Neuronal stem cell (in vitro differentiated cells): ENCODE results near the gene CCDC126.
"Not testable (repeated sequence)": the region's sequence is repeated elsewhere in the genome, so short reads cannot be mapped to it uniquely, and the experiment has no call there.

ENCODE experiments used
- DNase-seq: peaks from one replicate; pipeline ENCODE4 v3.0.0-alpha.2; 2013; ENCODE audit warnings: low spot score
- H2AFZ ChIP-seq: one replicate; pipeline ENCODE4 v1.6.1; 2013; ENCODE audit warnings: mild to moderate bottlenecking, low read length, inconsistent platforms
- H2AK5ac ChIP-seq: 2 replicates; pipeline ENCODE4 v1.6.1; 2013; ENCODE audit warnings: low read depth, mild to moderate bottlenecking, inconsistent platforms, low read length, moderate library complexity, mixed read lengths
- H2BK120ac ChIP-seq: 2 replicates; pipeline ENCODE4 v1.6.1; 2013; ENCODE audit warnings: low read depth, mild to moderate bottlenecking, inconsistent platforms, low read length, moderate library complexity, mixed read lengths
- H2BK12ac ChIP-seq: one replicate; pipeline ENCODE4 v1.6.1; 2013; ENCODE audit warnings: low read length, inconsistent platforms
- H2BK15ac ChIP-seq: 2 replicates; pipeline ENCODE4 v1.6.1; 2013; ENCODE audit warnings: mild to moderate bottlenecking, low read length, inconsistent platforms, mixed read lengths
- H2BK5ac ChIP-seq: one replicate; pipeline ENCODE4 v1.6.1; 2013; ENCODE audit warnings: inconsistent platforms, mild to moderate bottlenecking, low read length, moderate library complexity
- H3K14ac ChIP-seq: one replicate; pipeline ENCODE4 v1.6.1; 2013; ENCODE audit warnings: low read length, inconsistent platforms
- H3K18ac ChIP-seq: 2 replicates; pipeline ENCODE4 v1.6.1; 2013; ENCODE audit warnings: low read length, inconsistent platforms
- H3K23ac ChIP-seq: 2 replicates; pipeline ENCODE4 v1.6.1; 2013; ENCODE audit warnings: low read depth, mild to moderate bottlenecking, mixed read lengths, low read length, inconsistent platforms; ENCODE audit not compliant: poor library complexity
- H3K27ac ChIP-seq: replicated peaks from 3 replicates; pipeline ENCODE4 v1.5.1; 2013; ENCODE audit warnings: low read length, inconsistent platforms
- H3K27me3 ChIP-seq, 3 experiments: 2 replicates each; pipeline ENCODE4 v1.6.1; 2013; ENCODE audit warnings: low read length in 3 of 3, mild to moderate bottlenecking in 2 of 3, inconsistent platforms in 1 of 3, low read depth in 1 of 3, mixed read lengths in 1 of 3, moderate library complexity in 1 of 3; ENCODE audit not compliant: control insufficient read depth in 3 of 3, insufficient read depth in 3 of 3
- H3K36me3 ChIP-seq, 2 donors: replicated peaks in 1 of 2; 2 replicates each; pipeline ENCODE4 v1.6.1; 2013; ENCODE audit warnings: low read length in 2 of 2; ENCODE audit not compliant: control insufficient read depth in 2 of 2, insufficient read depth in 2 of 2
- H3K4ac ChIP-seq: 2 replicates; pipeline ENCODE4 v1.6.1; 2013; ENCODE audit warnings: inconsistent platforms, mild to moderate bottlenecking, low read length, moderate library complexity
- H3K4me1 ChIP-seq, 2 donors: 1 replicate in 1 of 2; 2 replicates in 1 of 2; pipeline ENCODE4 v1.6.1; 2013; ENCODE audit warnings: low read length in 2 of 2, low read depth in 1 of 2; ENCODE audit not compliant: control insufficient read depth in 2 of 2, insufficient read depth in 1 of 2
- H3K4me2 ChIP-seq: one replicate; pipeline ENCODE4 v1.6.1; 2013; ENCODE audit warnings: mild to moderate bottlenecking, low read length, inconsistent platforms; ENCODE audit not compliant: insufficient read depth, poor library complexity, severe bottlenecking
- H3K4me3 ChIP-seq, 2 donors: 2 replicates each; pipeline ENCODE4 v1.5.1; 2013; ENCODE audit warnings: low read length in 2 of 2, mild to moderate bottlenecking in 2 of 2, inconsistent platforms in 1 of 2, moderate library complexity in 1 of 2
- H3K79me1 ChIP-seq: one replicate; pipeline ENCODE4 v1.6.1; 2013; ENCODE audit warnings: low read depth, mild to moderate bottlenecking, inconsistent platforms, low read length, moderate library complexity
- H3K9ac ChIP-seq: one replicate; pipeline ENCODE4 v1.6.1; 2013; ENCODE audit warnings: mild to moderate bottlenecking, low read depth, low read length, inconsistent platforms; ENCODE audit not compliant: poor library complexity
- H3K9me3 ChIP-seq, 2 donors: replicated peaks in 1 of 2; 2 replicates each; pipeline versions ENCODE3 to v1.6.1; 2013; ENCODE audit warnings: low read length in 2 of 2, mild to moderate bottlenecking in 2 of 2, inconsistent platforms in 1 of 2, low read depth in 1 of 2, mixed read lengths in 1 of 2, moderate library complexity in 1 of 2; ENCODE audit not compliant: control insufficient read depth in 2 of 2, insufficient read depth in 1 of 2
- H4K8ac ChIP-seq: one replicate; pipeline ENCODE4 v1.6.1; 2013; ENCODE audit warnings: low read depth, mild to moderate bottlenecking, inconsistent platforms, low read length, moderate library complexity
- H4K91ac ChIP-seq: one replicate; pipeline ENCODE4 v1.6.1; 2013; ENCODE audit warnings: low read length, low read depth, mild to moderate bottlenecking, inconsistent platforms; ENCODE audit not compliant: poor library complexity
- WGBS, 2 donors: extraction: QIAGEN DNeasy Blood & Tissue Kit; methylation state at CpG; one replicate each; pipeline ENCODE4 v1.1.7; 2013; ENCODE audit warnings: missing lambda C conversion rate in 2 of 2, mixed read lengths in 1 of 2; ENCODE audit not compliant: insufficient read length in 2 of 2, insufficient replicate concordance in 1 of 2; ENCODE audit errors: extremely low coverage in 2 of 2; 5-methylcytosine and 5-hydroxymethylcytosine counted together

CCDC126 gene

GRCh38 chr7:23684041-23684440 is 86.9 kb downstream of the CCDC126 start:
- H3K27ac ChIP-seq, H3K9me3 ChIP-seq, H2BK5ac ChIP-seq, H3K4me3 ChIP-seq, H3K4ac ChIP-seq, H4K91ac ChIP-seq, H2BK12ac ChIP-seq, H3K4me1 ChIP-seq, H2BK15ac ChIP-seq, H2BK120ac ChIP-seq, H3K14ac ChIP-seq, H3K9ac ChIP-seq, H3K79me1 ChIP-seq, H4K8ac ChIP-seq, H3K27me3 ChIP-seq, DNase-seq, H3K4me2 ChIP-seq, H3K18ac ChIP-seq, H2AK5ac ChIP-seq, H3K23ac ChIP-seq: not testable (repeated sequence)
- Histone ChIP-seq H2AFZ (peak overlapping the region; percentile 53), H3K36me3 (peaks cover 1 to 38% of the 10 kb centered on the region in 2 donors)
- WGBS, 2 donors = no CpG with 5 or more reads among the region's 6 CpGs

- Histone ChIP-seq H3K23ac (no peak overlapping the region), H3K4me3 (no peak overlapping the region), H3K27me3 (no peaks in the 10 kb centered on the region), H2BK12ac (no peak overlapping the region), H3K9ac (no peak overlapping the region), H4K91ac (no peak overlapping the region), H3K79me1 (no peaks in the 10 kb centered on the region), H2BK5ac (no peak overlapping the region), H3K9me3 (no peaks in the 10 kb centered on the region), H3K27ac (no peak overlapping the region), H3K4ac (no peak overlapping the region), H3K4me1 (no peaks in the 10 kb centered on the region), H3K14ac (no peak overlapping the region), H2BK120ac (no peak overlapping the region), H3K4me2 (no peak overlapping the region), H2BK15ac (no peak overlapping the region), H3K18ac (no peak overlapping the region), H3K36me3 (peaks cover 3 to 53% of the 10 kb centered on the region in 2 donors), H4K8ac (no peak overlapping the region), H2AFZ (no peak overlapping the region), H2AK5ac (no peak overlapping the region)
- no peak for DNase-seq
- WGBS, 2 donors = no CpG with 5 or more reads among the region's 3 CpGs
These were observed 88.5 kb downstream of the CCDC126 start for GRCh38 chr7:23685731-23686130.

- DNase-seq = no peak
- no peak overlapping the region for H3K14ac ChIP-seq
- no peak overlapping the region for H2AK5ac ChIP-seq
- H3K4me1 ChIP-seq = no peaks in the 10 kb centered on the region
- H3K36me3 ChIP-seq = peaks cover 3 to 65% of the 10 kb centered on the region in 2 donors
- H4K8ac ChIP-seq = no peak overlapping the region
- no peak overlapping the region for H3K23ac ChIP-seq
- no peak overlapping the region for H3K18ac ChIP-seq
- H2AFZ ChIP-seq = no peak overlapping the region
- no peak overlapping the region for H2BK12ac ChIP-seq
- H3K27me3 ChIP-seq = no peaks in the 10 kb centered on the region
- H4K91ac ChIP-seq = no peak overlapping the region
- H2BK5ac ChIP-seq = no peak overlapping the region
- no peak overlapping the region for H2BK15ac ChIP-seq
- H2BK120ac ChIP-seq = no peak overlapping the region
- no peaks in the 10 kb centered on the region for H3K9me3 ChIP-seq
- H3K27ac ChIP-seq = no peak overlapping the region
- no peak overlapping the region for H3K4me3 ChIP-seq
- H3K9ac ChIP-seq = no peak overlapping the region
- no CpG with 5 or more reads among the region's 2 CpGs for WGBS, 2 donors
- H3K79me1 ChIP-seq = no peaks in the 10 kb centered on the region
- H3K4me2 ChIP-seq = no peak overlapping the region
- H3K4ac ChIP-seq = no peak overlapping the region
These were observed 89.8 kb downstream of the CCDC126 start for GRCh38 chr7:23687011-23687410.

GRCh38 chr7:23689165-23689564 is 92.0 kb downstream of the CCDC126 start:
- DNase-seq = no peak
- Histone ChIP-seq H3K4me2 (no peak overlapping the region), H2BK15ac (no peak overlapping the region), H3K27ac (no peak overlapping the region), H4K8ac (no peak overlapping the region), H2BK120ac (no peak overlapping the region), H3K79me1 (no peaks in the 10 kb centered on the region), H2BK5ac (no peak overlapping the region), H2BK12ac (no peak overlapping the region), H3K4ac (no peak overlapping the region), H3K4me1 (no peaks in the 10 kb centered on the region), H3K18ac (no peak overlapping the region), H3K36me3 (peaks cover 3 to 71% of the 10 kb centered on the region in 2 donors), H2AK5ac (no peak overlapping the region), H3K23ac (no peak overlapping the region), H4K91ac (no peak overlapping the region), H3K9me3 (peaks cover 1 to 4% of the 10 kb centered on the region in 2 donors), H3K4me3 (no peak overlapping the region), H3K27me3 (no peaks in the 10 kb centered on the region), H2AFZ (no peak overlapping the region), H3K9ac (no peak overlapping the region), H3K14ac (no peak overlapping the region)
- no CpG with 5 or more reads among the region's 4 CpGs for WGBS, 2 donors
